ENCODE data around the gene THSD4. TPM values are rescaled to one million over a fixed set of nuclear protein-coding genes. Genes with fewer than 3 reads are reported as not detected.

THSD4 gene
- total and polyA plus RNA-seq, 2 of the 8 experiments (the other 6 are each of a cell fraction or from before 2014, with no cell fraction given): 2.5 to 6.2 TPM

DNA sequence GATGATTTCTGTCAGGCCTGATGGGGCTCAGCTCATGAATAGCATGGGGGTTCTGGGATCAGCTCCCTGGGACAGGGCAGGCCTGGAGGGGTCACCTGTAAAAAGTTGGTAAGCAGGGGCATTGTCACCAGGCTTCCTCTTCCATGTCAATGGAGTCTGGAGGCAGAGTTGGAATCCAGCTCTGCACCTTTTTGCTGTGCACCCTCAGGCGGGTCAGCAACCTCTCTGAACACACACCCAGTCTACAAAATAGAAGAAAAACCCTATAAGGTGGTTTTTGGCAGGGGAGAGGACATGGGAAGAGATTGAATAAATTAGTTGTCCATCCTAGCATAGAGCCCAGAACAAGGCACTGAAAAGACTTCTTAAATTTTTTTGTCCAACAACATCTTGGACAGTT, 617.9 kb downstream of the THSD4 start (continued):
- TF ChIP-seq, protein P1, sequence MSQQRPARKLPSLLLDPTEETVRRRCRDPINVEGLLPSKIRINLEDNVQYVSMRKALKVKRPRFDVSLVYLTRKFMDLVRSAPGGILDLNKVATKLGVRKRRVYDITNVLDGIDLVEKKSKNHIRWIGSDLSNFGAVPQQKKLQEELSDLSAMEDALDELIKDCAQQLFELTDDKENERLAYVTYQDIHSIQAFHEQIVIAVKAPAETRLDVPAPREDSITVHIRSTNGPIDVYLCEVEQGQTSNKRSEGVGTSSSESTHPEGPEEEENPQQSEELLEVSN (IDR thresholded peaks at IDR 0.05): no peak
- no peak for TF ChIP-seq CBX5 (IDR thresholded peaks at IDR 0.05; ENCODE audit: low read depth, low read length)

Data from H1 (cell line).